MG63 (cell line): ENCODE measurements around the gene CARNS1. TPM values are rescaled to one million over a fixed set of nuclear protein-coding genes. Genes with fewer than 3 reads are reported as not detected.
A peak's percentile ranks its signal among the peaks of the same experiment; 100 is the strongest.

Source experiments
- DNase-seq: peaks from one replicate; pipeline ENCODE4 v3.0.0-alpha.2; 2020
- H3K27me3 ChIP-seq: fragments of 250-450 bp; sonication (Bioruptor Pico); 2 replicates; pipeline ENCODE4 v1.5.1; 2020; ENCODE audit warnings: mild to moderate bottlenecking, moderate library complexity
- H3K36me3 ChIP-seq: fragments of 250-450 bp; sonication (Bioruptor Pico); 2 replicates; pipeline ENCODE4 v1.5.1; 2020; ENCODE audit warnings: mild to moderate bottlenecking, moderate library complexity
- H3K4me3 ChIP-seq: fragments of 250-450 bp; sonication (Bioruptor Pico); 2 replicates; pipeline ENCODE4 v1.5.1; 2020; ENCODE audit warnings: mild to moderate bottlenecking, moderate library complexity
- H3K9me3 ChIP-seq: fragments of 250-450 bp; sonication (Bioruptor Pico); 2 replicates; pipeline ENCODE4 v1.5.1; 2020; ENCODE audit warnings: mild to moderate bottlenecking, moderate library complexity
- total RNA-seq: library from RNA; depleted of rRNA; stranded (reverse); fragments of >200 nt; shearing (Covaris generic); gene quantifications from 2 replicates; pipeline ENCODE4 v1.2.3, GENCODE V29; 2014; ENCODE audit warnings: low replicate concordance; rRNA removed

CARNS1 gene
- total RNA-seq = not detected in 2 replicates

- Histone ChIP-seq H3K36me3 (no peaks in the 10 kb centered on the region), H3K4me3 (no peak within 1 kb of the TSS), H3K27me3 (no peaks in the 10 kb centered on the region), H3K9me3 (no peaks in the 10 kb centered on the region)
- no peak for DNase-seq
Measured at GRCh38 chr11:67415501-67416304, at the start of gene CARNS1. CARNS1 (plus strand) TSS chr11:67415678; CDS start chr11:67416200, 522 bp downstream.

- Histone ChIP-seq H3K36me3 (peaks cover 27% of the 10 kb centered on the region), H3K4me3 (no peak overlapping the region), H3K9me3 (no peaks in the 10 kb centered on the region), H3K27me3 (no peaks in the 10 kb centered on the region)
- DNase-seq = no peak
Measured at GRCh38 chr11:67365736-67366444, 49.6 kb upstream of the CARNS1 start.

GRCh38 chr11:67366546-67366945, 48.9 kb upstream of the CARNS1 start:
- DNase-seq = no peak
- Histone ChIP-seq H3K36me3 (peaks cover 31% of the 10 kb centered on the region), H3K9me3 (no peaks in the 10 kb centered on the region), H3K4me3 (no peak overlapping the region), H3K27me3 (no peaks in the 10 kb centered on the region)

- H3K27me3 ChIP-seq = no peaks in the 10 kb centered on the region
- H3K9me3 ChIP-seq = no peaks in the 10 kb centered on the region
- DNase-seq = no peak
- H3K4me3 ChIP-seq = no peak overlapping the region
- H3K36me3 ChIP-seq = peaks cover 35% of the 10 kb centered on the region
Measured at GRCh38 chr11:67366961-67367760, 48.3 kb upstream of the CARNS1 start.

GRCh38 chr11:67367761-67368227, 47.7 kb upstream of the CARNS1 start:
- no peaks in the 10 kb centered on the region for H3K27me3 ChIP-seq
- no peak for DNase-seq
- H3K9me3 ChIP-seq = no peaks in the 10 kb centered on the region
- no peak overlapping the region for H3K4me3 ChIP-seq
- peaks cover 35% of the 10 kb centered on the region for H3K36me3 ChIP-seq

GRCh38 chr11:67368621-67369020, 46.9 kb upstream of the CARNS1 start:
- DNase-seq = no peak
- Histone ChIP-seq H3K4me3 (no peak overlapping the region), H3K36me3 (peaks cover 35% of the 10 kb centered on the region), H3K27me3 (no peaks in the 10 kb centered on the region), H3K9me3 (no peaks in the 10 kb centered on the region)

- Histone ChIP-seq H3K27me3 (no peaks in the 10 kb centered on the region), H3K9me3 (no peaks in the 10 kb centered on the region), H3K4me3 (no peak overlapping the region), H3K36me3 (peaks cover 34% of the 10 kb centered on the region)
- DNase-seq = no peak
Measured at GRCh38 chr11:67369275-67369674, 46.2 kb upstream of the CARNS1 start.

GRCh38 chr11:67369801-67370284, 45.6 kb upstream of the CARNS1 start:
- DNase-seq = peak; percentile 50
- no peak overlapping the region for H3K4me3 ChIP-seq

GRCh38 chr11:67370351-67371076, 45.0 kb upstream of the CARNS1 start:
- DNase-seq = peak; percentile 84
- H3K27me3 ChIP-seq = no peaks in the 10 kb centered on the region
- no peak overlapping the region for H3K4me3 ChIP-seq
- no peaks in the 10 kb centered on the region for H3K9me3 ChIP-seq
- peaks cover 27% of the 10 kb centered on the region for H3K36me3 ChIP-seq

More at GRCh38 chr11:67369801-67370284, 45.6 kb upstream of the CARNS1 start:
- Histone ChIP-seq H3K27me3 (no peaks in the 10 kb centered on the region), H3K36me3 (peaks cover 30% of the 10 kb centered on the region), H3K9me3 (no peaks in the 10 kb centered on the region)

- H3K4me3 ChIP-seq = peak overlapping the region; percentile 63
- H3K36me3 ChIP-seq = peaks cover 20% of the 10 kb centered on the region
- peak; percentile 52 for DNase-seq
- H3K9me3 ChIP-seq = no peaks in the 10 kb centered on the region
- no peaks in the 10 kb centered on the region for H3K27me3 ChIP-seq
Measured at GRCh38 chr11:67371189-67371910, 44.1 kb upstream of the CARNS1 start.

GRCh38 chr11:67371911-67372320, 43.6 kb upstream of the CARNS1 start:
- no peak for DNase-seq
- no peaks in the 10 kb centered on the region for H3K9me3 ChIP-seq
- peaks cover 19% of the 10 kb centered on the region for H3K36me3 ChIP-seq
- H3K27me3 ChIP-seq = no peaks in the 10 kb centered on the region
- H3K4me3 ChIP-seq = peak overlapping the region; percentile 63

- Histone ChIP-seq H3K9me3 (no peaks in the 10 kb centered on the region), H3K36me3 (peaks cover 19% of the 10 kb centered on the region)
- DNase-seq = peak; percentile 64
Measured at GRCh38 chr11:67372321-67372992, 43.0 kb upstream of the CARNS1 start.

GRCh38 chr11:67372993-67373647, 42.4 kb upstream of the CARNS1 start, which contains the start of gene CLCF1:
CLCF1 (minus strand) TSS chr11:67373598; CDS start chr11:67373539, 59 bp downstream.
- Histone ChIP-seq H3K27me3 (no peaks in the 10 kb centered on the region), H3K4me3 (peak within 1 kb of the TSS; percentile 63), H3K36me3 (peaks cover 16% of the 10 kb centered on the region), H3K9me3 (no peaks in the 10 kb centered on the region)
- peak; percentile 58 for DNase-seq

More at GRCh38 chr11:67372321-67372992, 43.0 kb upstream of the CARNS1 start:
- Histone ChIP-seq H3K4me3 (peak overlapping the region; percentile 63), H3K27me3 (no peaks in the 10 kb centered on the region)
